Astrocyte (in vitro differentiated cells and primary cell): ENCODE data around the gene ASB15. TPM values are rescaled to one million over a fixed set of nuclear protein-coding genes. Genes with fewer than 3 reads are reported as not detected.

ENCODE experiments used
- DNase-seq: peaks from one replicate; pipeline ENCODE4 v3.0.0-alpha.2; 2010; ENCODE audit warnings: low read depth
- FAIRE-seq: peaks from 2 replicates; lab custom pipeline; 2011; peaks lifted over from hg19 to GRCh38; lab: Jason Lieb, UNC
- H2AFZ ChIP-seq: 2 replicates; pipeline ENCODE4 v1.6.0; 2012; ENCODE audit warnings: low read depth, low read length, inconsistent platforms
- H3K27ac ChIP-seq: 2 replicates; pipeline ENCODE4 v1.5.1; 2011; ENCODE audit warnings: low read depth, low read length, inconsistent platforms
- H3K27me3 ChIP-seq: 2 replicates; pipeline ENCODE4 v1.6.0; 2011; ENCODE audit warnings: low read length, inconsistent platforms; ENCODE audit not compliant: insufficient read depth
- H3K36me3 ChIP-seq: 2 replicates; pipeline ENCODE4 v1.5.1; 2011; ENCODE audit warnings: low read length, inconsistent platforms; ENCODE audit not compliant: insufficient read depth
- H3K4me1 ChIP-seq: 2 replicates; pipeline ENCODE4 v1.5.1; 2011; ENCODE audit warnings: low read length, inconsistent platforms; ENCODE audit not compliant: insufficient read depth
- H3K4me2 ChIP-seq: 2 replicates; pipeline ENCODE4 v1.6.0; 2012; ENCODE audit warnings: low read length, inconsistent platforms
- H3K4me3 ChIP-seq: 2 replicates; pipeline ENCODE4 v1.5.1; 2011; ENCODE audit warnings: low read depth, mild to moderate bottlenecking, low read length, inconsistent platforms; ENCODE audit not compliant: insufficient read depth
- H3K79me2 ChIP-seq: 2 replicates; pipeline ENCODE4 v1.6.0; 2012; ENCODE audit warnings: mild to moderate bottlenecking, low read length, inconsistent platforms; ENCODE audit not compliant: insufficient read depth
- H3K9ac ChIP-seq: 2 replicates; pipeline ENCODE4 v1.6.0; 2012; ENCODE audit warnings: mild to moderate bottlenecking, low read length, inconsistent platforms
- H3K9me3 ChIP-seq: 2 replicates; pipeline ENCODE4 v1.5.1; 2012; ENCODE audit warnings: low read depth, mild to moderate bottlenecking, low read length, inconsistent platforms; ENCODE audit not compliant: insufficient read depth
- H4K20me1 ChIP-seq: 2 replicates; pipeline ENCODE4 v1.6.0; 2012; ENCODE audit warnings: low read length, inconsistent platforms; ENCODE audit not compliant: insufficient read depth
- H3K27ac Mint-ChIP-seq: one replicate; pipeline ENCODE4 v1.8.0; 2021; ENCODE audit warnings: mild to moderate bottlenecking, mixed read lengths; ENCODE audit not compliant: unreplicated experiment
- H3K27me3 Mint-ChIP-seq: one replicate; pipeline ENCODE4 v1.8.0; 2021; ENCODE audit warnings: low read depth, mixed read lengths; ENCODE audit not compliant: unreplicated experiment
- H3K36me3 Mint-ChIP-seq: one replicate; pipeline ENCODE4 v1.8.0; 2021; ENCODE audit warnings: low read depth, mixed read lengths; ENCODE audit not compliant: unreplicated experiment
- H3K4me1 Mint-ChIP-seq: one replicate; pipeline ENCODE4 v1.8.0; 2021; ENCODE audit warnings: low read depth, mixed read lengths; ENCODE audit not compliant: unreplicated experiment
- H3K4me3 Mint-ChIP-seq: one replicate; pipeline ENCODE4 v1.8.0; 2021; ENCODE audit warnings: mild to moderate bottlenecking, moderate library complexity, mixed read lengths; ENCODE audit not compliant: unreplicated experiment
- H3K9me3 Mint-ChIP-seq: one replicate; pipeline ENCODE4 v1.8.0; 2021; ENCODE audit warnings: mild to moderate bottlenecking, mixed read lengths; ENCODE audit not compliant: unreplicated experiment
- EZH2 ChIP-seq: IDR thresholded peaks from 2 replicates; pipeline ENCODE4 v1.6.1; 2012; ENCODE audit warnings: mild to moderate bottlenecking, low read length, inconsistent platforms; ENCODE audit not compliant: insufficient read depth
- total RNA-seq: library from RNA; stranded (reverse); gene quantifications from 2 replicates; pipeline ENCODE4 v1.2.1, GENCODE V29; 2021
- TF ChIP-seq, protein P1 (sequence below): IDR thresholded peaks from 2 replicates; pipeline ENCODE4 v1.5.1; 2011; ENCODE audit warnings: low read depth, mild to moderate bottlenecking, inconsistent platforms, low read length, moderate library complexity; ENCODE audit not compliant: insufficient read depth

The ASB15 gene
- total RNA-seq, 1 donor from 2014 or later = not detected

DNA sequence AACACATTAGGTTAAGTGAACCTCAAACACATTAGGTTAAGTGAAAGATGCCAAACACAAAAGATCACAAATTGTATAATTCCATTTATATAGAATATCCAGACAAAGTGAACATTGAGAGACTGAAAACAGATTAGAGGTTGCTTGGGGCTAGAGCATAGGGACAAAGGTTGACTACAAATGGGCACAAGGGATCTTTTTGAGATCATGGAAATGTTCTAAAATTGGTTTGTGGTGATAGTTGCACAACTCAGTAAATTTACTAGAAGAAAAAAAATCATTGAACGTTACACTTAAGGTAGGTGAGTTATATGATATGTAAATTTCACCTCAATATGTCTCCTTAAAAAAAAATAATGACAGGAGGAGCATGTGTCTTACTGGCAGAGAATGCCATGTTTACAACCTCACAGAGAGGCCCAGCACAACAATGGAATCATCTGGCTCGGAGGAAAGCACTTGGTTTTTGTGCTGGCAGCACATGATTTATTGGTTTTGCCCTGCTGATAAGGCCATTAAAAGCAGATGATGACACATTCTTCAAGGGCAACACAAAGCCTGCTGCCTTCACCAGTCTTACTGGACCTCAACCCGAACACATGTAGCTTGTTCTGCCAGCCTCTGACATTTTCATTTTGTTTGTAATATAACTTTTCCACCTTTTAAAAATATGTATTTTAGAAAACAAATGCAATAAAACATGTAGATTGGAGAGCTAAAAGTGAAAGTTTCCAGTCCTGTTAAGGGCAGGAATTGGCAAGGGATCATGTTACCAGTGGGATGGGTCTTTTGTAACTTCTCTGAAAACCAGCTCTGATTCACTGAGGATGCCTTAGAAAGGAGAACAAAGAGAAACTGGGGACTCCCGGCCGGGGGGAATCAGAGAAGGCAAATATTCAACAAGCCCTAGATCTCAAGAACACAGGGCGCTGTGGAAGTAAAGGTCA, 42.1 kb downstream of the ASB15 start:
- Mint-ChIP-seq H3K4me1 (peaks cover 19% of the 10 kb centered on the region), H3K27me3 (no peaks in the 10 kb centered on the region), H3K27ac (peak overlapping the region; percentile 69), H3K9me3 (peaks cover 2% of the 10 kb centered on the region), H3K36me3 (peaks cover 2% of the 10 kb centered on the region), H3K4me3 (no peak overlapping the region)
- TF ChIP-seq, protein P1, sequence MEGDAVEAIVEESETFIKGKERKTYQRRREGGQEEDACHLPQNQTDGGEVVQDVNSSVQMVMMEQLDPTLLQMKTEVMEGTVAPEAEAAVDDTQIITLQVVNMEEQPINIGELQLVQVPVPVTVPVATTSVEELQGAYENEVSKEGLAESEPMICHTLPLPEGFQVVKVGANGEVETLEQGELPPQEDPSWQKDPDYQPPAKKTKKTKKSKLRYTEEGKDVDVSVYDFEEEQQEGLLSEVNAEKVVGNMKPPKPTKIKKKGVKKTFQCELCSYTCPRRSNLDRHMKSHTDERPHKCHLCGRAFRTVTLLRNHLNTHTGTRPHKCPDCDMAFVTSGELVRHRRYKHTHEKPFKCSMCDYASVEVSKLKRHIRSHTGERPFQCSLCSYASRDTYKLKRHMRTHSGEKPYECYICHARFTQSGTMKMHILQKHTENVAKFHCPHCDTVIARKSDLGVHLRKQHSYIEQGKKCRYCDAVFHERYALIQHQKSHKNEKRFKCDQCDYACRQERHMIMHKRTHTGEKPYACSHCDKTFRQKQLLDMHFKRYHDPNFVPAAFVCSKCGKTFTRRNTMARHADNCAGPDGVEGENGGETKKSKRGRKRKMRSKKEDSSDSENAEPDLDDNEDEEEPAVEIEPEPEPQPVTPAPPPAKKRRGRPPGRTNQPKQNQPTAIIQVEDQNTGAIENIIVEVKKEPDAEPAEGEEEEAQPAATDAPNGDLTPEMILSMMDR = no peak
- no peak for TF ChIP-seq EZH2
- H3K27me3 ChIP-seq = no peaks in the 10 kb centered on the region
- no peak overlapping the region for H3K27ac ChIP-seq
- peak overlapping the region; percentile 73 for H3K4me2 ChIP-seq
- H4K20me1 ChIP-seq = no peaks in the 10 kb centered on the region
- H3K79me2 ChIP-seq = no peaks in the 10 kb centered on the region
- DNase-seq (peak; percentile 77), FAIRE-seq (no peak)
- H3K36me3 ChIP-seq = no peaks in the 10 kb centered on the region
- peak overlapping the region; percentile 23 for H2AFZ ChIP-seq
- peaks cover 11% of the 10 kb centered on the region for H3K4me1 ChIP-seq
- H3K9me3 ChIP-seq = no peaks in the 10 kb centered on the region
- peak overlapping the region; percentile 41 for H3K9ac ChIP-seq
- H3K4me3 ChIP-seq = no peak overlapping the region

DNA sequence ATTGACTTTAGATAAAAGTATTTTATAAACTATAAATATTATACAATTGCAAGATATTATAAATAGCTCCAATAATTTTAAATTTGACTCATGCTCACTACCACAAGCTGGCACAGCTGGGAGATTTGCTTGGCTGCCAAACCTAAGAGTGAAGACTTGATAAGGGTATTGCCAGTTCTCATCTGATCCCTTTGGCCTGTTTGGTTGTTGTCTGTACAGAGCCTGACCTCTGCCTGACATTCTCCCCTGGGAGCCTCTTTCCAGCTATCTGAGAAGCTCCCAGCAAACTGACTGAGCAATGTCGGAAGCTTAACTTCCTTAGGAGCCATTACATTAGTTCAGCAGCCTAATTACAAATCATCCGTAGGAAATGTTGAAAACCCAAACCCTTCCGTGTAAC, 43.9 kb downstream of the ASB15 start:
- H3K27ac Mint-ChIP-seq = no peak overlapping the region
- Histone ChIP-seq H2AFZ (no peak overlapping the region), H3K9ac (no peak overlapping the region), H3K4me1 (peaks cover 11% of the 10 kb centered on the region), H3K4me2 (no peak overlapping the region), H3K79me2 (no peaks in the 10 kb centered on the region), H3K27me3 (no peaks in the 10 kb centered on the region), H4K20me1 (no peaks in the 10 kb centered on the region), H3K9me3 (no peaks in the 10 kb centered on the region), H3K27ac (no peak overlapping the region), H3K36me3 (no peaks in the 10 kb centered on the region), H3K4me3 (no peak overlapping the region)
- FAIRE-seq (no peak), DNase-seq (no peak)
- H3K9me3 Mint-ChIP-seq = peaks cover 2% of the 10 kb centered on the region
- no peaks in the 10 kb centered on the region for H3K27me3 Mint-ChIP-seq
- H3K4me3 Mint-ChIP-seq = no peak overlapping the region
- peaks cover 19% of the 10 kb centered on the region for H3K4me1 Mint-ChIP-seq
- no peak for TF ChIP-seq EZH2
- TF ChIP-seq, protein P1 = no peak
- peaks cover 2% of the 10 kb centered on the region for H3K36me3 Mint-ChIP-seq
